H1 (cell line): ENCODE measurements around the gene CES4A. TPM values are rescaled to one million over a fixed set of nuclear protein-coding genes. Genes with fewer than 3 reads are reported as not detected.

ENCODE experiments used
- CHD2 ChIP-seq: IDR thresholded peaks from 2 replicates; pipeline ENCODE4 v1.6.1; 2012; ENCODE audit warnings: low read length, improper control_type of control experiment
- E2F6 ChIP-seq: IDR thresholded peaks from 2 replicates; pipeline ENCODE4 v1.6.1; 2012; ENCODE audit warnings: inconsistent platforms
- JUND ChIP-seq: IDR thresholded peaks from 2 replicates; pipeline ENCODE4 v1.6.1; 2011; ENCODE audit warnings: mild to moderate bottlenecking, improper control_type of control experiment, low read length
- MAX ChIP-seq: IDR thresholded peaks from 2 replicates; pipeline ENCODE4 v1.6.1; 2012; ENCODE audit warnings: inconsistent platforms
- POLR2AphosphoS5 ChIP-seq: IDR thresholded peaks from 2 replicates; pipeline ENCODE4 v1.6.1; 2011; ENCODE audit warnings: low read depth, low read length
- SIN3A ChIP-seq, 2 experiments: IDR thresholded peaks in 1 of 2; conservative IDR thresholded peaks in 1 of 2; 2 replicates each; pipeline ENCODE4 v1.6.1; 2011 to 2012; ENCODE audit warnings: low read length in 2 of 2, improper control_type of control experiment in 1 of 2, low read depth in 1 of 2, mild to moderate bottlenecking in 1 of 2
- SIX5 ChIP-seq: IDR thresholded peaks from 2 replicates; pipeline ENCODE4 v1.6.1; 2011; ENCODE audit warnings: mild to moderate bottlenecking, low read depth, low read length
- SP1 ChIP-seq: IDR thresholded peaks from 2 replicates; pipeline ENCODE4 v1.6.1; 2011; ENCODE audit warnings: low read depth, low read length
- TAF7 ChIP-seq: optimal IDR thresholded peaks from 2 replicates; pipeline ENCODE3; 2011; ENCODE audit warnings: low read depth, mild to moderate bottlenecking, inconsistent platforms, low read length, moderate library complexity, borderline replicate concordance
- YY1 ChIP-seq: IDR thresholded peaks from 2 replicates; pipeline ENCODE4 v1.6.1; 2011; ENCODE audit warnings: low read depth, mild to moderate bottlenecking, low read length
- ZNF274 ChIP-seq: IDR thresholded peaks from 2 replicates; pipeline ENCODE4 v1.7.0; 2012; ENCODE audit warnings: low read length, borderline replicate concordance; ENCODE audit errors: extremely low read depth
- polyA plus RNA-seq, 7 experiments: library from polyadenylated mRNA; depleted of rRNA in 3 of 7; stranded (reverse) in 5 of 7; unstranded in 2 of 7; fragments of >200 nt in 5 of 7; fragments of 200-250 nt in 2 of 7; gene quantifications; 1 replicate in 5 of 7; 2 replicates in 1 of 7; 4 replicates in 1 of 7; pipeline versions ENCODE4 v1.2.1 to v1.2.3, GENCODE V29; 2011 to 2013; ENCODE audit warnings: missing spikeins in 2 of 7, mixed read lengths in 2 of 7
- total RNA-seq: library from RNA; stranded (reverse); fragmentation: NEBNext Ultra II Directional; extraction: Animal tissue kit (Norgen Biotek cat#: 25700); gene quantifications from 2 replicates; pipeline ENCODE4 v1.2.1, GENCODE V29; 2021

The CES4A gene
- total and polyA plus RNA-seq, 2 of the 8 experiments (the other 6 are each of a cell fraction or from before 2014, with no cell fraction given): 0.93 to 1.5 TPM

DNA sequence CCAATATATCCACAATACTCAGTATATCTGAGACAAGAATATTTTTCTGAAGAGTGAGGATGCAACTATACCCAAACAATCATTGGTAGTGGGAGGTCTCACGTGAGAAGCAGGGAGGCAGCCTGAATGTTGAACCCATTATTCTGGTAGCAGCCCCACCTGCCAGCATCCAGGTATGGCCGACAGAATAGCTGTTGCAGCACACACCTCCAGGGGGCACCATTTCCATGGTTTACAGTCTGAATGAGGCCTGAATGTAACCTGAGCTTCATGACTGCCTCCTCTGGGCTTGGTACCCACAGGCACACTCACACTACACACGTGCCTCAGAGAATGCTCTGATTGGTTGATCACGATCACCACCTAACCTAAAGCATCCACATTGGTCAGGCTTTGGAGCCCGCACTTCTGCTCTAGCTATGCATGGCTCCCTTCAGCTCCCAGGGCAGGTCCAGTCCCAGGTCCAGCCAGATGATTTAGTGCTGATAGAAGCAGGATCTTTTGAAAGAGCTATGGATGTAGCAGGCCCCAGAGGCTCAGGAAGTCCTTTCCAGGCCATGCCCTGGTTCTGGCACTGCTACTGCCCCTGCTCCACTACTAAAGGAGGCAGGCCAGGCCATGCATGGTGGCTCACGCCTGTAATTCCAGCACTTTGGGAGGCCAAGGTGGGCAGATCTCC lies 29.6 kb downstream of the CES4A start (continued):
- TF ChIP-seq SP1: peak; percentile 93
- peak; percentile 38; the same call in 1 of the 2 replicates for TF ChIP-seq JUND
- peak; percentile 95 for TF ChIP-seq E2F6
- TF ChIP-seq YY1: peak; percentile 88
- no peak for TF ChIP-seq POLR2AphosphoS5
- peak; percentile 36 for TF ChIP-seq SIX5
- TF ChIP-seq TAF7: no peak
- TF ChIP-seq ZNF274: no peak
- peak; percentile 75 for TF ChIP-seq CHD2
- 0 out of 4 replicates have a peak, but pooled peaks of 1 of the 2 experiments have one; percentile 39 for TF ChIP-seq SIN3A (conservative IDR thresholded peaks at IDR 0.05 in 1 of 2, IDR thresholded peaks at IDR 0.05 in 1 of 2; ENCODE audit: low read depth in 1 of 2, low read length in 2 of 2)
- peak; percentile 99 for TF ChIP-seq MAX
